Vagina (tissue), 2 donors: ENCODE data around the gene FLACC1. TPM values are rescaled to one million over a fixed set of nuclear protein-coding genes. Genes with fewer than 3 reads are reported as not detected.
A peak's percentile ranks its signal among the peaks of the same experiment; 100 is the strongest.

Source experiments
- DNase-seq, 2 donors: peaks; one replicate each; pipeline ENCODE4 v3.0.0-alpha.2; 2017; ENCODE audit errors: extremely low spot score in 2 of 2
- H3K27ac ChIP-seq: fragments of 200-600 bp; sonication (generic); one replicate; pipeline ENCODE4 v1.5.1; 2019
- H3K27me3 ChIP-seq: fragments of 200-600 bp; sonication (generic); one replicate; pipeline ENCODE4 v1.5.1; 2019
- H3K36me3 ChIP-seq, 2 donors: fragments of 200-600 bp; sonication (generic); one replicate each; pipeline ENCODE4 v1.5.1; 2017 to 2019
- H3K4me1 ChIP-seq: fragments of 200-600 bp; sonication (generic); one replicate; pipeline ENCODE4 v1.5.1; 2019
- H3K4me3 ChIP-seq, 2 donors: fragments of 200-600 bp; sonication (generic); 1 replicate in 1 of 2; 2 replicates in 1 of 2; pipeline ENCODE4 v1.5.1; 2016 to 2019
- H3K9me3 ChIP-seq: fragments of 200-600 bp; sonication (generic); one replicate; pipeline ENCODE4 v1.5.1; 2019
- POLR2A ChIP-seq, 2 donors: fragments of 450-650 bp; IDR thresholded peaks; one replicate each; pipeline ENCODE4 v1.6.1; 2017; ENCODE audit warnings: antibody characterized with exemption in 2 of 2, mild to moderate bottlenecking in 2 of 2, moderate library complexity in 2 of 2
- POLR2AphosphoS5 ChIP-seq, 2 donors: sonication (generic); formaldehyde crosslinking; IDR thresholded peaks; one replicate each; pipeline ENCODE4 v1.9.0; 2017; ENCODE audit warnings: antibody characterized with exemption in 2 of 2, mild to moderate bottlenecking in 2 of 2, low read depth in 1 of 2; ENCODE audit not compliant: insufficient read depth in 1 of 2
- intact Hi-C: fragments of 100-400 bp; cut with DNase I; formaldehyde crosslinking; loops from one replicate; pipeline ENCODE4 v1.15.1; 2023
- total RNA-seq: library from RNA; depleted of rRNA; stranded (reverse); fragments of >200 nt; gene quantifications from one replicate; pipeline ENCODE4 v1.2.3, GENCODE V29; 2016
- TF ChIP-seq, protein P1 (sequence below), 3 experiments: fragments of 450-650 bp in 2 of 3; fragments of 200-600 bp in 1 of 3; sonication (generic) in 1 of 3; IDR thresholded peaks; one replicate each; pipeline ENCODE4 v1.5.1; 2017 to 2019; ENCODE audit warnings: antibody characterized with exemption in 3 of 3, mild to moderate bottlenecking in 2 of 3, moderate library complexity in 2 of 3

Gene FLACC1
- total RNA-seq, 1 donor from 2014 or later = 0.74 TPM

- TF ChIP-seq POLR2A (IDR thresholded peaks at IDR 0.05) (no peak), POLR2AphosphoS5 (IDR thresholded peaks at IDR 0.05; ENCODE audit: insufficient read depth in 1 of 2, low read depth in 1 of 2) (no peak)
- TF ChIP-seq, protein P1, sequence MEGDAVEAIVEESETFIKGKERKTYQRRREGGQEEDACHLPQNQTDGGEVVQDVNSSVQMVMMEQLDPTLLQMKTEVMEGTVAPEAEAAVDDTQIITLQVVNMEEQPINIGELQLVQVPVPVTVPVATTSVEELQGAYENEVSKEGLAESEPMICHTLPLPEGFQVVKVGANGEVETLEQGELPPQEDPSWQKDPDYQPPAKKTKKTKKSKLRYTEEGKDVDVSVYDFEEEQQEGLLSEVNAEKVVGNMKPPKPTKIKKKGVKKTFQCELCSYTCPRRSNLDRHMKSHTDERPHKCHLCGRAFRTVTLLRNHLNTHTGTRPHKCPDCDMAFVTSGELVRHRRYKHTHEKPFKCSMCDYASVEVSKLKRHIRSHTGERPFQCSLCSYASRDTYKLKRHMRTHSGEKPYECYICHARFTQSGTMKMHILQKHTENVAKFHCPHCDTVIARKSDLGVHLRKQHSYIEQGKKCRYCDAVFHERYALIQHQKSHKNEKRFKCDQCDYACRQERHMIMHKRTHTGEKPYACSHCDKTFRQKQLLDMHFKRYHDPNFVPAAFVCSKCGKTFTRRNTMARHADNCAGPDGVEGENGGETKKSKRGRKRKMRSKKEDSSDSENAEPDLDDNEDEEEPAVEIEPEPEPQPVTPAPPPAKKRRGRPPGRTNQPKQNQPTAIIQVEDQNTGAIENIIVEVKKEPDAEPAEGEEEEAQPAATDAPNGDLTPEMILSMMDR (IDR thresholded peaks at IDR 0.05) = no peak
- H3K4me1 ChIP-seq = no peaks in the 10 kb centered on the region
- H3K27ac ChIP-seq = no peak overlapping the region
- H3K27me3 ChIP-seq = no peaks in the 10 kb centered on the region
- H3K9me3 ChIP-seq = no peaks in the 10 kb centered on the region
- peaks cover 0 to 56% of the 10 kb centered on the region in 2 donors for H3K36me3 ChIP-seq
- intact Hi-C loops = no loop called here
- no peak overlapping the region for H3K4me3 ChIP-seq
- DNase-seq = peak in 1 of 2 donors; percentile 60
These were observed 83.7 kb downstream of the FLACC1 start for GRCh38 chr2:201273330-201273983.

DNA sequence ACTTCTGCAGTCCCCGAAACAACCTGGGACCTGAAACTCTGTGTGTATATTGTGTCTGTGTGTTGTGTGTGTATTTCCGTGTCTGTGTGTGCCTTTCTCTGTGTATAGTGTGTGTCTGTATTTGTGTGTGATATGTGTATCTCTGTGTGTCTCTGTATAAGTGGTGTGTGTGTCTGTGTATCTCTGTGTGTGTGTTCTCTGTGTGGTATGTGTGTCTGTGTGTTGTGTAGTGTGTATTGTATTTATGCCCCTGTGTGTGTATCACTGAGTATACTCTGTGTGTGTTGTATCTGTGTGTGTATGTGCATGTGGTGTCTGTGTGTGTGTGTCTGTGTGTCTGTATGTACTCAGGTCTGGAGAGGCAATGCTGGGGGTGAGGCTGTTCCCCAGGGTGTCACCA lies 85.2 kb downstream of the FLACC1 start:
- intact Hi-C loops = no loop called here
- Histone ChIP-seq H3K27ac (no peak overlapping the region), H3K4me3 (no peak overlapping the region), H3K36me3 (peaks cover 0 to 52% of the 10 kb centered on the region in 2 donors), H3K27me3 (no peaks in the 10 kb centered on the region), H3K9me3 (no peaks in the 10 kb centered on the region), H3K4me1 (no peaks in the 10 kb centered on the region)
- no peak for DNase-seq
- TF ChIP-seq, protein P1 (IDR thresholded peaks at IDR 0.05) = no peak
- TF ChIP-seq POLR2AphosphoS5 (IDR thresholded peaks at IDR 0.05; ENCODE audit: insufficient read depth in 1 of 2, low read depth in 1 of 2) (no peak), POLR2A (IDR thresholded peaks at IDR 0.05) (no peak)

- H3K27ac ChIP-seq = no peak overlapping the region
- no peak overlapping the region for H3K4me3 ChIP-seq
- H3K9me3 ChIP-seq = no peaks in the 10 kb centered on the region
- peaks cover 0 to 43% of the 10 kb centered on the region in 2 donors for H3K36me3 ChIP-seq
- DNase-seq = peak in 1 of 2 donors; percentile 64
- no peaks in the 10 kb centered on the region for H3K27me3 ChIP-seq
- intact Hi-C loops = no loop called here
- TF ChIP-seq POLR2A (IDR thresholded peaks at IDR 0.05) (no peak), POLR2AphosphoS5 (IDR thresholded peaks at IDR 0.05; ENCODE audit: insufficient read depth in 1 of 2, low read depth in 1 of 2) (no peak)
- TF ChIP-seq, protein P1 (IDR thresholded peaks at IDR 0.05) = no peak
- H3K4me1 ChIP-seq = no peaks in the 10 kb centered on the region
These were observed 86.7 kb downstream of the FLACC1 start for GRCh38 chr2:201270293-201271001.

GRCh38 chr2:201269764-201270163 lies 87.4 kb downstream of the FLACC1 start:
- no peak overlapping the region for H3K4me3 ChIP-seq
- H3K9me3 ChIP-seq = no peaks in the 10 kb centered on the region
- no peak overlapping the region for H3K27ac ChIP-seq
- intact Hi-C loops = no loop called here
- no peaks in the 10 kb centered on the region for H3K27me3 ChIP-seq
- peaks cover 0 to 37% of the 10 kb centered on the region in 2 donors for H3K36me3 ChIP-seq
- DNase-seq = no peak
- no peaks in the 10 kb centered on the region for H3K4me1 ChIP-seq
- no peak for TF ChIP-seq POLR2AphosphoS5 (IDR thresholded peaks at IDR 0.05; ENCODE audit: insufficient read depth in 1 of 2, low read depth in 1 of 2)
- no peak for TF ChIP-seq POLR2A (IDR thresholded peaks at IDR 0.05)
- TF ChIP-seq, protein P1 (IDR thresholded peaks at IDR 0.05) = no peak
